T-helper 1 cell (primary cell): ENCODE measurements around the gene BTBD3.

Experiments used
- DNase-seq, 5 donors: peaks; one replicate each; pipeline ENCODE4 v3.0.0-alpha.2; 2012 to 2020

BTBD3 gene

DNA sequence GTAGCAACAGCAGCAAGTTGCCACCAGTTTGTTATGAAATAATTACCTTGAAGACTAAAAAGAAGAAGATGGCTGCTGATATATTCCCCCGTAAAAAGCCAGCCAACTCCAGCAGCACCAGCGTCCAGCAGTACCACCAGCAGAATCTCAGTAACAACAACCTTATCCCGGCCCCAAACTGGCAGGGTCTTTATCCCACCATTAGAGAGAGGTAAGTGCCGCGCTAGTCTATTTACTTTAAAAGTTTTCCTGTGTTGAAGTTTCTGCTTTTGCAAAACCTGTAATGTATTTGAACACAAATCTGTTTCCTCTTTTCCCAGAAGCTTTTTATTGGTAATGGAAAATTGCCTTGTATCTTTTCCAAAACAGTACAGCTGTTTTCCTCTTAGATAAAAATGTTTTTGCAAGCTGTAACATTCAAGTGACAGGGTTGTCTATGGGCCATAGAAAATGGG, 725 bp downstream of the BTBD3 start:
- DNase-seq: no peak

DNA sequence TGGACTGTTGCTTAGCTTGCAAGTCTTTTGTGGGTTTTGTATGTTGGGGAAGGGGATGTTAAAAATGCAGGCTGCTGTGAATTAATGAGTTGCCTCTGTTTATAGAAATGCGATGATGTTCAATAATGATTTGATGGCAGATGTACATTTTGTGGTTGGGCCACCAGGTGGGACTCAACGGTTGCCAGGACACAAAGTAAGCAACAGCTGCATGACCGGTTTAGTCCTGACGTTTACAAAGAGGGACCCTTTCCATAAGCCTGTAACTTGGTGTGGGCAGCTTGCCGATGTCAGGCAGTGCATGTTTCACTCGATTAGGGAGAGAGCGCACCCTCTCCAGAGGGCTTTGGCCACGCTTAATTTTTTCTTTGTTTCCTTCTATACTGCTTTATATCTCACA, 1.3 kb downstream of the BTBD3 start:
- no peak for DNase-seq

DNA sequence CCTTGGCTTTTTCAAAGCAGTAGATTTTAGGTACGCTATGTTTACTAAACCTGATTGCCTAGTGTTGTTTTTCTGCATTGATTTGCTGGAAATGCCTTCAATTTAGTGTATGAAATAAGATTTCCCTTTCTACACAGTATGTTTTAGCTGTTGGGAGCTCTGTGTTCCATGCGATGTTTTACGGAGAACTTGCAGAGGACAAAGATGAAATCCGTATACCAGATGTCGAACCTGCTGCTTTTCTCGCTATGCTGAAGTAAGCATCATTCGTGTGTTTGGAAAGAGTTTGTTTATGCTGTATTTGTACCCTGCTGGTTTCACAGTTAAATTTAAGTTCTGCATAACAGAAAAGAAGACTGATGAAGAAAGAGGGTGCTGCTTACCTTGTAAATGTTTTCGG, 1.9 kb downstream of the BTBD3 start:
- DNase-seq: no peak

DNA sequence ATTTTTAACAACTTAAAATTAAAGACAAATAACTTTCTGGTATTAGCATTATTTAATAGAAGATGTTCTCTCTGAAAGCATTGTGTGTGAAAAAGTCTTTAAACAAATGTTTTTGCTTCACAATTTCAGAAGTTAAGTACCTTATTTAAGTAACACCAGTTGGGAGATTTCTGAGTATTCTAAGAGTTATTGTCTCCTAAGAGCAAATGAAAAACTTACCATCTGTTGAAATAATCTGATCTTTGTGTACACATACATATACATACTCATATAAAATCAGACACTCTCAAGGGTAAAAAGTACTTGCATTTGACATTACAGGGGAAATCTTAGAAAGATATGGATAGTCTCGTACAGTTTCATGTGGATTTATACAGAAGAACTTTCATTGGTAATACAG, 2.4 kb downstream of the BTBD3 start:
- no peak for DNase-seq

DNA sequence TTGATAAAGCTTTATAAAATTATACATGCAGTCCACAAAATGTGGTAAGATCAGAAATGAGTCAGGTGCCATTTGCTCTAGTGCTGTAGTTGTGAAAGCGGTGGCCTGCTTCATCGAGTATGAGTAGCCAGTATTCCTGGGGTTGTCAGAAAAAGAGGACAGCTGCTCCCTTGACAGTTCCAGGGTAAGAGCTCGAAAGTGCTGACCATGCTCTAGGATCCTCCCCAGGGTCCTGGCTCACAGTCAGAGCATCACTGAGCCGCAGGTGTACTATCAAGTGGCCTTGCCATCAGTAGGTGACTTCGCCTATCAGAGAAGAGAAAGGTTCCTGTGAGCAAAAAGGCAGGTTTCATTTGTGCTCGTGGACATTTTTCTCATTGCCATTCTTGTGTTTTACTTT, 3.6 kb downstream of the BTBD3 start:
- no peak for DNase-seq

DNA sequence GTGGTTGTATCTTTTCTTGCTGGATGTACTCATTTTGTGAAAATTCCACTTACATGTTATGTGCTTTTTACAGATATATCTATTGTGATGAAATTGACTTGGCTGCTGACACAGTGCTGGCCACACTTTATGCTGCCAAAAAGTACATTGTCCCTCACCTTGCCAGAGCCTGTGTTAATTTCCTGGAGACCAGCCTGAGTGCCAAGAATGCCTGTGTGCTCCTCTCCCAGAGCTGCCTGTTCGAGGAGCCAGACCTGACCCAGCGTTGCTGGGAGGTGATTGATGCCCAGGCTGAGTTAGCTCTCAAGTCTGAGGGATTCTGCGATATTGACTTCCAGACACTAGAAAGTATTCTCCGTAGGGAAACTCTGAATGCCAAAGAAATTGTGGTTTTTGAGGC, 4.9 kb downstream of the BTBD3 start:
- no peak for DNase-seq

DNA sequence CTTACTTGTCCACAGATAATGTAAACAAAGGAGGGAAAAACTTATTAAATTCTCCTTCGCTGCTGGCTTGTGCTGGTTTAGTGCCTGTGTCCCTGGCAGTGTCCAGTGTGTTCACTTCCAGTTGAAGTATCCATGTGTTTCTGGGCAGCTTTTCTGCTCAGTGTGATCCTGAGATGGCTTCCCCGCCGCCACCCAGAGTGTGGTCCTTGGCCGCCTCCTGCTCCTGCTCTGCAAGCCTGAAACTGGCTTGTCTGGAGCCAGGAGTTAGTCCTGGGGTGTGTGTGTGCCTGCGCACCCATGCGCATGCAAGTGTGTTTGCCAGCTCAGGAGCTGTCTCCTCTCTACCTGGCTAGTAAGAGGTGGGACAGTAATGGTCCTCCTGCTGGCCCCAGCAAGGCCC, 7.2 kb downstream of the BTBD3 start:
- DNase-seq: no peak

DNA sequence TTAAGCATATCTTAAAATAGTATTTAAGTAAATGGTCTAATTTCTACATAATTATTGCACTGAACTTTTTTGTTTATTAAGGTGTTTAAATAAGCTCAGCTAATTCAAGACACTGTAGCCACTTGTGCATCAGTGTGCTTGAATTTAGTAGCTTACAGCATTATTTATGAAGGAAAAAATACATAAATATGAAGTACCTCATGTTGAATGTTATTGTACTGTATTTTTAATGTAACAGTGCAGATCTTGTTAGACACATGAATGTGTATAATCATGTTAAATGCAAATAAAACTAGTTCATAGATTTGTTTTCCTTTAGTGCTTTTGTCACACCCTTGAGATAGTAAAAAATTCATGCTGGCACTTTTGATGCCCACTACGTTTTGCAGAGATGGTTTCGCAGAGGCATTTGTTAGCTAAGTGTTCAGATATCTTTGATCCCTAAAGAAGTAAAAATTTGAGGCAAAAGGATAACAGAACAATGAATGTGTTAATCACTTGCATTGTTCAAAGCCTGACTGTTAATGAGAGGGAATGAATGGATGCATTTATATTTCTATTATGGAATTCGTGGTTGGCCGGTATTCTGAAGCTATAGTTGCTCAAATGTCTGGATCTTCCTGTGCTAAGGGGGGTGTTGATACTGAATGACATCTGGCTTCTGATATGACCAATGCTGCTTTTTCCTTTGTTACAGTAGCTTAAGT, 8.8 kb downstream of the BTBD3 start:
- DNase-seq: no peak

DNA sequence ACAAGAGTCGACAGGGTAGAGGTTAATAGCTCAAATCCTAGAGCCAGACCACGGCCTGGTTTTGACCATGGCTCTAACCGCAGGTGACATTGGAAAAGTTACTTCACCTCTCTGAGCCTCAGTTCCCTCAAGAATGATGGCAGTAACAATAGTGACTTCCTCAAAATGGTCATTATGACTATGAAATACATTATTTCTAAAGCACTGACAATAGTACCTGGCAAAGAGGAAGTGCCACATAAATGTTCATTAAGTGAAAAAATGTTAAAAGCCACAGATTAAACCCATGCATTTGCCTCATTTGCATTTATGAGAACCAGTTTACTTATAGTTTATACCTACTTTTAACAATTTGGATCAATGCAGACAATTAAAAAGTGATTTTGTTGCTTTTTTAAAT, 12.3 kb downstream of the BTBD3 start:
- no peak for DNase-seq

DNA sequence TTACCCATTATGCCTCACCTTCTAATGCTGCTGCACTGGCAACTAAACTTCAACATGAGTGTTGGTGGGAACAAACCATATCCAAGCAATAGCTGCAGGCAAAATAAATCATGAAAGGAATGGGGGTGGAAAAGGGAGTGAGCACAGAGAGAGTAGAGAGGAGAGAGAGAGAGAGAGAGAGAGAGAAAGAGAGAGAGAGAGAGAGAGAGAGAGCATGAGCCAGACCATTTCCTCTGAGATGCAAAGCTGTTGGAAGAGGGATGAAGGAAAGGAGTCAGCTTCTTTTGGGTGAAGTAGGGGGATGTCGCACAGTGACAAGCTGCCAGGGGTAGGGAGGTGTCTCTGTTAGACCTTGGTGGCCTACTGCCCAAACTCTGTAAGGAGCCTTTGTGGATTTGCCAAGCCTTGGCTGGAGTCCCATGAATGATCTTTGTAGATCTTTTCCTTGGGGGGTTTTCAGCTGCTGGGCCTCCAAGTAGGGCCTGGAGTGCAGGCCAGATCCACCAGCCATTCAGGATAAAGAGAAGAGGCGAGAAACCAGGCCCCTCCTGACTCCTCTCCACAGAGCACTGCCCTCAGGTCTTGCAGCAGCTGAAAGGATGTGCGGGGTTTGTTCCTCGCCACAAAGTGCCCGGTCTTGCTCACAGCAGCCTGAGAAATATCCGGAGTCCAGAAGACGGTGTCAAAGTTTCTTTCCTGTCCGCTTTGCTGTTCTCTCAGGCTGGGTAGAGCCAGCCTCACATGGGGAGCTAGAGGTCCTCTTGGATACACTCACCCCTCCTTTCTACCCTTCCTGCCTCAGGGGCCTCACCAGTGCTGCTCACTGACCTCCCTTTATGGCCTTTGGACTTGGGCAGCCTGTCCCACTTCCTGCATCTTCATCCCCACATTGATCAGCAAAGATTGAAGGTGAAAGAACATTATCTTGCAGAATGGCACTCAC, 17.8 kb downstream of the BTBD3 start:
- no peak for DNase-seq

DNA sequence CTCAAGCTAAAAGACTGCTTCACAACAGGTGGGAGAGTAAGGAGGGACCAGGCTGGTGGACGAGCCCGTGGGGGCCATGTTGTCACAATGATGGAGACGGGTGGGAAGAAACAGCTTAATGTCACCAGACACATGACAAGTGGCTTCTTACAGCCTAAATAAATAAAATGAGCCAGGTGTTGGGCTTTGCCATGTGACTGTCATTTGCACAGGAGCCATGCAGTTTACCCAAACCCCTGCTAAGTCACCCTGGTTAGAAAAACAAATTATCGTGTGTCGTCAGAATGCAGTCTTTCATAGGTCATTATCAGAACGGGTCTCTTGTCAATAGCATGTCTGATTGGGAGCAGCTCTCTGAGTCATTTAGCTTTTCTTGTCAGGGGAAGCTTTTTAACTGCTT, 18.5 kb downstream of the BTBD3 start:
- DNase-seq: no peak

DNA sequence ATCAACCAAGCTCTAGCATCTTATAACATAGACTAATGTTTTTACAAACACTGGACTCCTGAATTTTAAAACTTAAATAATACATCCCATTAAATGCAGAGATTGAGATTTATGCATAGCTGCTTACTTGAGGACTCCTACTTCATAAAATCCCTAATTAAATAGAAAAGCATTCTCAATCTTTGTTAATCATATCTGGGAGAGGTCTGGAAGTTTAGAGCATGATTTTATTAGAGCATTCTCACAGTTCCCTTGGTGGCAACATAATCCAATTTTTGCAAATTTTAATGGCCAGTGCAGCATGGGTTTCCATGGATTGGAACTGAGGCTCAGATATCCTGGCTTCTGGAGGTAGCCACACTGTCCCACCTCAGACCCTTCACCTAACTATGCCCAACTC, 19.5 kb downstream of the BTBD3 start:
- no peak for DNase-seq

DNA sequence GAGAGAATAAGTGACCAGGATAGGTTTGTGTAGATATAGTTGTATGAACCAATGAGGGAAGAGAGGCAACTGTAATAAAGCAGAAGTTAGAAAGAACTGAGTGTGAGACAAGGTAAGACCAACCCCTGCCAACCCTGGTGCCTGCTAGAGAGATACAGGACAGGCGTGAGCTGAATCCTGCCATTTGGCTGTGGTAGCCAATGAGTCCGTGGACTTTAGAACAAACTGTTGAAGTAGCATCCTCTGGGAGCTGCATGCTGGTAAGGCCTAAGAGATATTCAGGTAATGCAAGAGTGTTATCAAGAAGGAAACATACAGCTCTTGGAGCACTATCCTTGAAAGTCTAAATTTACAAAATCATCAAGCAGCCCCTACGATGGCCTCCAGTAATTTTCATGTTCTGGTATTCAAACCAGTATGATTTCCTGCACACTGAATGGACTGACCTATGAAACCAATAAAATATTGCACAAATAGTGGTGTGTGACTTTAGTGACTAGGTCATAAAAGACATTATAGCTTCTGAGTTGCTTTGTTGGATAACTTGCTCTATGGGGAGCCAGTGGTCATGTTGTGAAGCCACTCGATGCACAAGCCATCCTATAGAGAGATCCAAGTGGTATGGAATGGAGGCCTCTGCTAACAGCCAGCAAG, 24.0 kb downstream of the BTBD3 start:
- DNase-seq: no peak

DNA sequence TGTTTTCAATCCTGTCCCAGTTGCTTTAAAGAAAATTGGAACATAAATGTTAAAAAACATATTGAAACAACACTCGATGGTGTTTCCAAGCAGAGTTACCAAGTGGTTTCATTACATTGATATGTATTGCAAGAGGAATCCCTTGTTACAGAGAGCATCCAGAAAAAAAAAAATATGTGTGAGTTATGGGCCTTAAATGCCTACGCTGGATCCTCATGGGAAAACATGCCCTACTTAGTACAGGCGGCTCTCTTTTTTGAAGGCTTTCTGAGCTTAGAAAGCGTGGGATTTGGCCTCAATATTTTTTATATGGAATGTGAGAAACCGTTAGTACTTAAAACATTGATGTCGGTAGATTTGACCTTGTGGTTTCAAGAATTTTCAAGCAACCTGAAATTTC, 26.1 kb downstream of the BTBD3 start:
- no peak for DNase-seq

DNA sequence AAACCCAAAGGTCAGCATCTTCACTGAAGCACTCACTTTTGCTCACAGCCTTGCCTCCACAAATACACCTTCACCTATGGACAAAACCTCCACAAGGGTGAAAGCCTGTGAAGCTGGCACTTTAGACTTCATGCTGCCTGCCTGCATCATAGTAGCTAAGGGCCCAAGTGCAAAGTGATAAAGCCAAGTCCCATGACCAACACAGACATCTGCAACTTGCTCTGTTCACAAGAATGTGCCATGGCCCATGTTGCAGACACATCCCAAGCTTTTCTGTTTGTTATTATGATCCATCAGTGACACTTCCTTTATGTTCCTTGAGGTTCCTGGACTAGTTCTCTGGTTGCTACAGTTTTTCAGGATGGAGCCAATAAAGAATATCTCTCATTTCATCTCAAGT, 31.1 kb downstream of the BTBD3 start:
- DNase-seq: no peak

DNA sequence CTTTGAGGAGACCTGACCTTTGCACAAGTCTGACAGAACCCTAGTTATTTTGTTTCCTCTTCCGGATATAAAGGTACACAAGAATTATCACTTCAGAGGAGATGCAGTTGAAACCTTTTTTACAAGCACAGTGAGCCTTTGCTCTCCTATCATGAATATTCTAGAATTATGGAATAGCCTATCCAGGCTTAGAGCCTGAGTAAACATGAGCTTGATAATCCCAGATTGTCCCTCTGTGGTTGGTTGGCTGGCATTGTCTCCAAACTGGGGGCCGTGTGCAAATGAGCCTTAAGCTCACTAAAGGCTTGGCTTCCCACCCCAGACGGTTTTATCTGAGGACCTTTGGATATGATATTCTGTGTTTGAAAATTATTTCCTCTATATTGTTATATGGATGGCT, 32.0 kb downstream of the BTBD3 start:
- no peak for DNase-seq

DNA sequence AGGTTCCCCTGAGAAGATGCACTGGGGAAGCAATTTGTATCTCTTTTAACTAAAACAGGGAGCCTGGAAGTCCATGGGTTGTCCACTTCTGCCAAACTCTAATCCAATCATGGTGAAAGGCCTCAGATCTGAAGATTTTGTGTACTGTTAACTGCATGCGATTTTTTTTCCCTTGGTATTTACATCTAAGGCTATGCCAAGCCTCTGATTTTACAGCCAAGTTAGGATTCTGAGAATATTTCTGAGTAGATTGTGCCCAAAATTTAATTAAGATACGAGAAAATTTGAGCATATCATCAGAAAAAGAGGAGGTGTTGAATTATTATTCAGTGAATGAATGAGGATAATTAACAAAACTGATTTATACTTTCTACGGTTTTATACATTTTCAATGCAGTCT, 34.0 kb downstream of the BTBD3 start:
- DNase-seq: no peak

DNA sequence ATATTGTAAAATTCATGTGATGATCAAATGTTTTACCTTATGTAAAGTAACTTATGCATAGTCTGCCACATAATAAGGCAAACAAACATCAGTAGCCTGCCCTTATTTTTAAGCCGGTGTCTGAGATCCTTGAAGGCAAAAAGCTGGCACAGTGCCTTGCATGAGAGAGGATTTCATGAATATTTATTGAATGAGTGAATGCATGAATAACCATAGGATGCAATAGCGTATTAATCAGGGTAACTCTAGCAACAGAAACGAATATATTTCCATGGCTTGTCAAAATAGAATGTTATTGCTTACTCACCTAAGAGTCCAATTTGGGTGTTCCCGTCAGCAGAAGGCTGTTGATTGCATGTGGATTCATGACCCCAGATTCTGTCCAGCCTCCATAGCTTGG, 34.9 kb downstream of the BTBD3 start:
- no peak for DNase-seq

DNA sequence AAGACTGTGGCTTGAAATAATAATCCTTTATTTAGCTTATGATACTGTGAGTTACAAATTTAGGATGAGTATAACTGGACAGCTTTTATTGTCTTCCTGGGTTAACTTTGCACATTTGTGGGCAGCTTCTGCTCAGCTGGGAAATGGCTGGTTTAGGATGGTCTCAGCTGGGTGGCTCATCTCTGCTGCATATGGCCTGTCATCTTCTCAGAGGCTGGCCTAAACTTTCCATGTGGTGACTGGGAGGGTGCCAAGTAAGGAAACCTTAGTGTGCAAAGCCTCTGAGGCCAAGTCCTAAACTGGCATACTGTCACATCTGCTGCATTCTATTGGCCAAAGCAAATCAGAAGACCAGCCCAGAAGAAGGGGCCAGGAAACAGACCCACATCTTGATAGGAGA, 40.2 kb downstream of the BTBD3 start:
- no peak for DNase-seq

DNA sequence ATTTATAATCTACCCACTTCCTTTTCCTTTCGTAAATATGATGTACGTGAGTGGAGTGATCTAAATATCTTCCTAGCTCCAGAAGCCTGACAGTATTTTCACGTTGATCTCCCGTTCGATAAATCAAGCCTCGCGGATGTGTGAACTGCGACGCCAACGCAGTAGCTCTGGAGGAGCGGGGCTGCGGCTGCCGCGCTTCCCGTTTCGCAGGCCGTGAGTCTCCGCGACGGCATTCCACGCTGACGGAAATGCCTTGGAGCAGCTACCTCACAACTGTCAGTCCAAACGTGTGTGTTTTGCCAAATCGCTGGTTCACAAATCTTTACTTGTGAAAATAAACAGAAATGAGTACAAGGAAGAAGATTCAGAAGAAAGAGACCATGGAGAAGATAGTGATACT, 41.2 kb downstream of the BTBD3 start:
- DNase-seq: no peak

DNA sequence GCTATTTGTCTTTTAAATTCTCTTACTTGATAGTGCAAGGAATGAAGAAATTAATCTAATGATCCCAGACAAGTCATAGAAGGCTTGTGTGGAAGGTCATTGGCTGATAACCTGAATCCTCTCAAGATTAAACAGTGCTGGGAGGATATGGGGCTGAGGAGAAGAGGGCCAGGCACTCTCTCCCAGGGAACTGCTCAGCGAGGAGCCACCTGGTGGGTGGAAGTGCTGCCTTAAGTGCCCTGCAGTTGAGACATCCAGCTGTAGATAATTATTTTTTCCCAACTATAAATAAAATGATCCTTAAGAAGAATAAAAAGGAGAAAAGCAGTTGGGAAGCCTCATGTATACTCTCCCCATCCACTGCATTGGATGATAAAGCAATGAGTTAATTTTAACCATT, 47.9 kb downstream of the BTBD3 start:
- no peak for DNase-seq

DNA sequence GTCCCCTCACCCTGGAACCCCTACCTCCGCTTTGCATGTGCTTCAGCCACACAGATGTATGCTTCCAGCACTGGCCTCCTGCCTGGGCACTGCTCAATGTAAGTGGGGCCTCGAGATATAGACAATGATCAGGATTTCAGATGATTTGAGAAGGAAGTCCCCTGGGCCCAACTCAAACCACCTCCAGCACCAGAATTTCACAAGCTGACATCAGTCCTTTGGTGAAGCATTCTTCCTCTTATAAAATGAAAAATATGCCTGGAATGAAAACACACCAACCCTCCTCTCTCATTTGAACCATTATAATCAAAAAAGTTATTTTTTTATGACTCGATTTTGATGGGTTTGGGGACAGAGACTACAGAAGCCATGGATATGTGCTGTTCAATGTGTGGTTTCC, 48.5 kb downstream of the BTBD3 start:
- DNase-seq: no peak

DNA sequence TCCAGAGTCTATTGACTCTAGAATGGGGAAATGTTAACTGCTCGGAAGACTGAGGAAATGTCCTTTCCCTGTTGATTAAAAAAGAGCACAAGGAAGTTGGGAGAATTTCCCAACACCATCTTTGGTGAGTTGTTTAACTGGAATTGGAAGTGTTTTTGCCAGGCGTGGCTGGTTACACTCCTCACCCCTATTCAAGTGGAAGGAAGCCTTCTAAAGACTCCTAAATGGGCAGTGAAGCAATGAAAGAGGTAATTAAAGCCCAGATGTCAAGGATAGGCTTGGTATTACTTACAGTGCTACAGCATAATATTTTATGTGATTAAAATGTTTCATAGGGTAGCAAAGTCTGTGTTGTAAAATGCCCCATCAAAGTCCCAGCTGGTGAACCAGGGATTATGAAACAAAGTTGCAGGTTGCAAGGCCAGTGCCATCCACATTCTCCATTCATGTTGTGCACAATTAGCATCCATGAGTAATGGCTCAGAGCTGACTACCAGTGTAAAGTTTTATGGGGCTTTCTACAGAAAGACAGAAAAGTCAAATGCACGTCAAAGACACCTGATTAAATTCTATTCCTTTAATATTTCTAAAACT, 52.6 kb downstream of the BTBD3 start:
- DNase-seq: no peak
